ENCODE results near the gene ADAM17. TPM values are rescaled to one million over a fixed set of nuclear protein-coding genes. Genes with fewer than 3 reads are reported as not detected.

ADAM17 gene
- total and polyA plus RNA-seq, 2 of the 8 experiments (the other 6 are each of a cell fraction or from before 2014, with no cell fraction given), result 6.5 to 23.5 TPM

DNA sequence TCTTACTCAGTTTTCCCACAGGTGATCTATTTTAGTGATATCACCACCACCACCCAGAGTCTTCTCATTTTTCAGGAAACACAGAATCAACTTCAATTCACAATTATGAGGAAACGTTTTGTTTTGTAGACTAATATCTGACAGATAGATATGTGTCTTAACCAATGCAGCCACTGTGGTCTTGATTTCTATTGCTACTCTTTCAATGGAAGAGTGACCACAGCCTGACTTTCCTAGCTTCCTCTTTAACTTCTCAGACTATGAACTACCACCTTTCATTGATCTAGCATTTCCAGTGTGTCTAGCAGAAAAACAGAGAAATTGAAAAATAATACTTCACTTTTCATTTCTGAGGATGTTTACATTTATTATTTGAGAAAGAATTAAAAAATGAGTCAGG, 20.5 kb downstream of the ADAM17 start:
- Histone ChIP-seq H2BK12ac (ENCODE audit: low read depth, low read length) (no peak overlapping the region), H2BK5ac (ENCODE audit: low read depth, low read length) (no peak overlapping the region), H2BK15ac (ENCODE audit: low read length) (no peak overlapping the region), H3K23me2 (ENCODE audit: low read depth, low read length) (no peaks in the 10 kb centered on the region), H2AFZ (ENCODE audit: low read length) (no peak overlapping the region), H3K9me3 (ENCODE audit: insufficient read depth in 2 of 2, low read depth in 1 of 2, low read length in 1 of 2) (no peaks in the 10 kb centered on the region), H3K36me3 (ENCODE audit: control insufficient read depth in 2 of 4, insufficient read depth in 4 of 4, low read length in 3 of 4) (peaks cover 0 to 4% (median 0%) of the 10 kb centered on the region in 4 experiments; a peak in 1 of 8 replicates), H3K14ac (ENCODE audit: insufficient read length) (no peak overlapping the region), H4K8ac (ENCODE audit: extremely low read depth, insufficient read depth, low read length) (no peak overlapping the region), H3K4me2 (ENCODE audit: insufficient read depth in 1 of 2, low read depth in 2 of 2, low read length in 2 of 2) (no peak overlapping the region), H3K9ac (replicated peaks in 1 of 4; ENCODE audit: extremely low read depth in 1 of 4, low read depth in 3 of 4, low read length in 3 of 4) (no peak overlapping the region), H4K91ac (replicated peaks; ENCODE audit: insufficient read length, low read length) (no peak overlapping the region), H3K27ac (ENCODE audit: low read depth, low read length) (no peak overlapping the region), H3K4ac (replicated peaks; ENCODE audit: insufficient read length, low read depth, low read length) (no peak overlapping the region), H3K23ac (ENCODE audit: insufficient read length) (no peak overlapping the region), H3K79me2 (ENCODE audit: control insufficient read depth in 1 of 2, insufficient read depth in 2 of 2, low read length in 2 of 2) (0 out of 4 replicates have a peak, but pooled peaks cover 0 to 2% of the 10 kb centered on the region in 2 experiments), H2AK5ac (ENCODE audit: low read depth, low read length) (no peak overlapping the region), H2BK120ac (replicated peaks; ENCODE audit: low read depth, low read length) (no peak overlapping the region), H3K18ac (ENCODE audit: extremely low read depth, low read length) (no peak overlapping the region), H4K20me1 (replicated peaks in 1 of 2; ENCODE audit: control insufficient read depth in 1 of 2, insufficient read depth in 2 of 2, low read length in 2 of 2) (peaks cover 0 to 1% of the 10 kb centered on the region in 2 experiments), H3K56ac (replicated peaks; ENCODE audit: insufficient read length, low read depth, low read length) (no peak overlapping the region), H3K4me3 (ENCODE audit: extremely low read depth in 1 of 4, insufficient read depth in 2 of 4, low read depth in 3 of 4, low read length in 4 of 4) (no peak overlapping the region), H3K4me1 (replicated peaks in 1 of 4; ENCODE audit: control insufficient read depth in 3 of 4, insufficient read depth in 4 of 4, low read length in 3 of 4) (no peaks in the 10 kb centered on the region), H4K5ac (ENCODE audit: insufficient read length, low read depth, low read length) (no peak overlapping the region), H3K27me3 (replicated peaks in 1 of 4; ENCODE audit: control insufficient read depth in 3 of 4, extremely low read depth in 1 of 4, insufficient read depth in 3 of 4, low read length in 3 of 4) (no peaks in the 10 kb centered on the region), H3K79me1 (ENCODE audit: low read depth, low read length) (no peaks in the 10 kb centered on the region; the same call in 1 of the 2 replicates), H2BK20ac (ENCODE audit: low read length) (no peak overlapping the region)
- FAIRE-seq (no peak), DNase-seq (ENCODE audit: low read depth in 1 of 2, low spot score in 2 of 2) (no peak)
- 72% methylated on average over 1 of the region's 1 CpG; no CpG with 5 or more reads in 1 of the 2 experiments for WGBS, 2 experiments (ENCODE audit: extremely low coverage in 1 of 2, insufficient coverage in 1 of 2, insufficient read length in 1 of 2, insufficient replicate concordance in 2 of 2, low coverage in 1 of 2, low lambda C conversion rate in 2 of 2, missing lambda C conversion rate in 1 of 2)
- ChIA-PET CTCF (ENCODE audit: partially characterized antibody) (interaction anchor here (0.7 to 1.2 kb wide), 3 partner anchors 17 to 60 kb away, joined by 3 read pairs; no protein-coding TSS in a partner anchor), POLR2A (ENCODE audit: partially characterized antibody) (no interaction called here)
- TF ChIP-seq SIN3A (conservative IDR thresholded peaks at IDR 0.05 in 1 of 2, IDR thresholded peaks at IDR 0.05 in 1 of 2; ENCODE audit: low read depth in 1 of 2, low read length in 2 of 2) (no peak), SP4 (IDR thresholded peaks at IDR 0.05; ENCODE audit: low read length) (no peak), CBX5 (IDR thresholded peaks at IDR 0.05; ENCODE audit: low read depth, low read length) (no peak), RXRA (IDR thresholded peaks at IDR 0.05; ENCODE audit: insufficient read depth, low read depth, low read length) (no peak), TBP (IDR thresholded peaks at IDR 0.05; ENCODE audit: low read depth, low read length) (no peak), EGR1 (IDR thresholded peaks at IDR 0.05; ENCODE audit: borderline replicate concordance, low read depth, low read length) (no peak), TAF7 (optimal IDR thresholded peaks at IDR 0.05; ENCODE audit: borderline replicate concordance, low read depth, low read length) (no peak), EP300 (IDR thresholded peaks at IDR 0.05; ENCODE audit: borderline replicate concordance in 1 of 2, low read depth in 2 of 2, low read length in 2 of 2) (no peak), NANOG (IDR thresholded peaks at IDR 0.05; ENCODE audit: insufficient read depth, low read depth, low read length, poor library complexity, severe bottlenecking) (no peak), SAP30 (IDR thresholded peaks at IDR 0.05; ENCODE audit: insufficient read depth, insufficient replicate concordance, low read length) (no peak), BACH1 (IDR thresholded peaks at IDR 0.05; ENCODE audit: low read length) (no peak), MAFK (IDR thresholded peaks at IDR 0.05; ENCODE audit: low read depth, low read length) (no peak), JUND (IDR thresholded peaks at IDR 0.05; ENCODE audit: low read length) (no peak)
- TF ChIP-seq, protein P1, sequence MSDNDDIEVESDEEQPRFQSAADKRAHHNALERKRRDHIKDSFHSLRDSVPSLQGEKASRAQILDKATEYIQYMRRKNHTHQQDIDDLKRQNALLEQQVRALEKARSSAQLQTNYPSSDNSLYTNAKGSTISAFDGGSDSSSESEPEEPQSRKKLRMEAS (IDR thresholded peaks at IDR 0.05), result no peak

All from H1 (cell line).